HG03354 (cell line): ENCODE data around the gene SYT12.

Experiments used
- ATAC-seq: cut with Tn5 transposase; IDR thresholded peaks from one replicate; pipeline ENCODE4 v1.9.1; 2021; ENCODE audit warnings: mild to moderate bottlenecking; ENCODE audit not compliant: unreplicated experiment, poor library complexity, severe bottlenecking

The SYT12 gene

GRCh38 chr11:67026941-67027340 lies 4.0 kb downstream of the SYT12 start:
- no peak for ATAC-seq

- ATAC-seq, result peak; percentile 8
Observed at GRCh38 chr11:67027483-67027930, 4.6 kb downstream of the SYT12 start.

DNA sequence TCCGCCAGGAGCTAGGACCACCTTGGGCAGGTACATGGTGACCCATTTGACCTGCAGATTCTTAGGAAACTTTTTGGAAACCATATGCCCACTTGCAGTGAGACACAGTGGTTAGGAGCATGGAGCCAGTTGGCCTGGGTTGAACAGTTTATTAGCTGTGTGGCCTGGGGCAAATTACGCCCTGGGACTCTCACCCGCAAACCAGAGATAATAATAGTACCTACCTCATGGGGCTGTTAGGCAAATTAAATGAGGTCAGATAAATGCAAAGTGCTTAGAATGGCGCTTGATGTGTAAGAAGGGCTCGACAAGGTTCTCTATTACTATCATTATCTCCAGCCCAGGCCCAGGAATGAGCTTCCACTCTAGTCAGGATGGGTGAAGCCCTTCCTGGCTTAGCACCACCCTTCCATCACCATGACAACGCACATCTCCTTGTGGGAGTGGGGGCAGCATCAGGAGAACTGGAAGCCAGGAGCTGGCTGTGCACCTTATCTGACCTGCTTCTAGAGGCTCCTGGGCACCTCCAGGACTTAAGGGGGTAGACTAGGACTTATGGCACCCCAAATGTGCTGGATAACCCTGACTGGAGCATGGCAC lies 5.1 kb downstream of the SYT12 start:
- ATAC-seq, result peak; percentile 66

DNA sequence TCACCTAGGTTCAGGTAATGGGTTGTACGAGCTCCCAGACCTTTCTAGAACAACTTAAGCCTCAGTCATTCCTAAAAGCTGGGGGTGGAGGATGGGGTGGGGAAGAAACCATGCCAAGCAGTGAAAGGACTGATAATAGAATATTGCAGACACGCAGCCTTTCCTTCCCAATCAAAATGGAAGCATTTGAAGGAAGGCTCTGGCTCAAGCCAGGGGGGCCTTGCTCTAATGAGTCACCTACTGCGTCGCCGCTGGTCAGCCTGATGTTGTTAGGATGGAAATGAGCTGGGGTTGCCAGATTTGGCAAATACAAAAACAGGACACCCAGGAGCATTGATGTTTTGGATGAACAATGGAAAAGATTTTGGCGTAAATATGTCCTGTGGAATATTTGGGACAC lies 6.2 kb downstream of the SYT12 start:
- no peak for ATAC-seq

DNA sequence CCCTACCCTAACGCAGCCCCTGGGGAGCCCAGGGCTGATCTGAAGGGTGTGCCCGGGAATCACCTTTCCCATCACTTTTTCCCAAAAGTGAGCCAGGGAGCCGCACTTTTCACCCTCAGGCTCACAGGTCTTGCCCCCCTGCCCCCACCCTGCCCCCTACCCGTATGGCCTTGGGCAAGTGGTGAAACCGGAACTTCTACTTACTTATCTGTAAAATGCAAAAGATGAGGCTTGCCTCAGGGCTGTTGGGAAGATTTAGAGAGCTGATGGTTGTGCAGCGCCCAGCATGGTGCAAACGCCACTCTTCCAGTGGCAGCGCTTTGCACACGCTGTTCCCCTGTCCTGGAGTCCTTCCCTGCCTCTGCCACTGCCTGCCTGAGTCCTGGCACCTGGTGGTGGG lies 8.0 kb downstream of the SYT12 start:
- no peak for ATAC-seq

DNA sequence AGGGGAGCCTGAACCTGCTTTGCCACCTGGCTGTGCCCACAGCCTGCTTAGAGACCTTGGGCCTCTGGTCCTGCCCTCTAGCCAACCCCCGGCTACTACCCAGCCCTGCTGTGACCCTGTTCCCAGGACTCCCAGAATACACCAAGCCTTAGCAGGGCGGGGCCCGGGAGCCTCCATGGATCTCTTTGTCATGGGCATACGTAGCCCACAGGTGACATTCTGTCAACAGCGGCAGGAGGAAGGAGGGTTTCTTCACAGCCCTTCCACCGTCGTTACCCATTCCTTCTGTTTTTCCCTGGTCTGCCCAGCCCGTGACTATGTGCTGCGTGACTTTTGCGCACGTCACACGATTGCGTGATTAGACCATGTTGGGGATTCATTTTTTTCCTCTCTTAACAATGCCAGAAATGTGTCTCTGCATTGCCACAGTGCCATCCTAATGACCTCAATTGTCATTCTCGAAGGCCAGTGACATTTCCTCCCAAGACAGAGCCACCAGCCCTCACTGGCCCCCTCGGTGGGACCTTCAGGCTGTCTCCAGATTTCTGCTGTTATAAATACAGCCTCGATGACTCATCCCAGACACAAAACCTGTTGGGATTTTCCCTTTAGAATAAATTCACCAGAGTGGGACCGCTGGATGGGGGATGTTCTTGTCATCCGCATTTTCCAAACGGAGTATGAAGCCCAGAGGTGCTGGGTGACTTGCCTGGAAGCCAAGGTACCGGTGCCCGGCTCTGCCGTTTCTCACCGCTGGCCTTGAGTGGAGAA lies 9.0 kb downstream of the SYT12 start:
- ATAC-seq, result no peak

- ATAC-seq, result no peak
Observed at GRCh38 chr11:67032830-67033551, 10.1 kb downstream of the SYT12 start.

DNA sequence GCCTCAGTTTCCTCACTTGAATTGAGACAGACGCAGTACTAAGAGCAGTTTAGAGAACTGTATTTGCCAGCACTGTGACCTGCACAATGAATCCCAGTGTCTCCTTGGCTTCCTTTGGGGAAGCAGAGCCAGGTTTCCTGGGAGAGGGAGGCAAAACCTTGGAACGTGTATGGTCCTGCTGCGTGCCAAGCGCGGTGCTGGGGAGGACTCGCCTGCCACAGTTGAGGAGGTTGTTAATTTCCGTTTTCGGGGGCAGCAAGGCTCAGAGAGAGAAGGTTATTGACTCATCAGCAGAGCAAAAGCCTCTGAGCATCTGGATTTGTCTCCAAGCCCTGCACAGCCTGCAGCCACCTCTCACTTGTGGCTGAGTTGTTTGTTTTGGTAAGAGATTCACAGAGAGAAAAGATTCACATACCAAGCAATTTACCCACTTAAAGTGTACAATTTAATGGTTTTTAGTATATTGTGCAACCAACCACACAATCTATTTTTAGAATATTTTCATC lies 10.8 kb downstream of the SYT12 start:
- ATAC-seq, result no peak

DNA sequence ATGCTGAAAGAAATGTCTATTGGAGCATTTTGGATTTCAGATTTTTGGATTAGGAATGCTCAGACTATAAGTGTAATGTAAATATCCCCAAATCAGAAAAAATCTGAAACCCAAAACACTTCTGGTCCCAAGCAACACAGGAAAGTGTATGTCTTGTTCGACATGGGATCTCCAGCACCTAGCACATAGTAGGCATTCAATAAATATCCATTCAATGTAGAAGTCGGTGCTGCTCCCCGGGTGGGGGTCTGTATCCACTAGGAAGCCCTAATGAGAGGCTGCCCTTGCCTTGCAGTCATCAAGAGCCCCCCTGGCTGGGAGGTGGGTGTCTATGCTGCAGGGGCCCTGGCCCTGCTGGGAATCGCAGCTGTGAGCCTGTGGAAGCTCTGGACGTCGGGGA lies 11.4 kb downstream of the SYT12 start:
- no peak for ATAC-seq

DNA sequence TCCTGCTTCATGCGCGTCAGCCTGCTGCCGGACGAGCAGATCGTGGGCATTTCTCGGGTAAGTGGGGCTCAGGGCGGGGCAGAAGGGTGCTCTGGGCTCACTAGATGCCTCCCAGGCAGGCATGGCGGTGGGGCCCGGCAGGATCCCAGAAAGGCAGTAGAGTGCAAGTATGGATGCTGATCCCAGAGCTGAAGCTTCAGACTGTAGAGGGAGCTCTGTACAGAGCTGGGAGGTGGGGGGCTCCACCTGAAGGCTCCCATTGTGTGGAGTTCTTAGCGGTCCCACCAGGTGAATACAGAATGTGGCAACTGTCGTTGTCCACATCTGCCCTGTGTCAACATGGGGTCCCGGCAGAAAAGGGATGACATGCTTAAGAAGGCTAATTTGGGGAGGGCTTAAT lies 17.2 kb downstream of the SYT12 start:
- ATAC-seq, result no peak

DNA sequence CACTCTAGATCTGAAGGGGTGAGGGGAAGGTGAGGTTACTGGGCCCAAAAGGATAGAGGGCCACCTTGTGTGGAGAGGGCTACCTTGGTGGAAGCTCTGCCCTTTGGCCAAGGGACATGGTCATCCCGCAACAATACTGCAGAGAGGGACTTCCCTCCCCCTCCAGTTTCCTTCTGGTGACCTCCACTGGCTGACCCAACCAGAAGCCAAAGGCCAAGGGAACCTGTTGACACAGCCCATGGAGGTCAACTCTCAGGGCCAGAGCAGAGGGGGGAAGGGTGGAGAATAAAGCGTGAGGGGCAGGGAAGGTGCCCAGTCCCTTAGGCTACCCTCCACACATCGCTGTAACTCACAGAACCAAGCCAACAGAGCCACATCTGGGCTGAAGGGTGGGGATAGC lies 18.7 kb downstream of the SYT12 start:
- ATAC-seq, result no peak

DNA sequence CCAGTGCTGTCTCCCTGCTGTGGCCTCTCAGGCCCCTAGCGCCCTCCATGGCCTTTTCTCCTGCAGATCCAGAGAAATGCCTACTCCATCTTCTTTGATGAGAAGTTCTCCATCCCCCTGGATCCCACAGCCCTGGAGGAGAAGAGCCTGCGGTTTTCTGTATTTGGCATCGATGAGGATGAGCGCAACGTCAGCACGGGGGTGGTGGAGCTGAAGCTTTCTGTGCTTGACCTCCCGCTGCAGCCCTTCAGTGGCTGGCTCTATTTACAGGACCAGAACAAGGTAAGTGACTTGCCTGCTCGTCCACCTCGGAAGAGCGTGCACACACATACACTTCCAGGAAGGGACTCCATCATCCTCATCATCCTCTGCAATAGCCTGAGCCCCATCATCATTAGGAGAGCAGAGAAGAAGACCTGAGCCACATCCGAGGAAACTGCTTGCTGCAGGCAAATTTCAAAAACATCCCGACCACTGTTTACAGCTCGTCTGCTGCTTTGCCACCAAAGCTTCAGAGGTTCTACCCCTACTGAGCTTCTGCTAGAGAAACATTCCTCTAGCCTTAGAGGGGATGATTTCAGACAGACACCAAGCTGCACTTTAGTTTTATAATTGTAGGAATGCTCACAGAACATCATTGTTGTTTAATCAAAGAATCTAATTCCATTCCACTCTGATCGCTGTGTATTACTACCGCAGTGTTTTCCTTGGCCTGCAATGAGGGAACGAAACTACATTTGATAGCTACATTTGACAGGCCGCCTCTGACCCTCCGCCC lies 20.8 kb downstream of the SYT12 start:
- no peak for ATAC-seq

DNA sequence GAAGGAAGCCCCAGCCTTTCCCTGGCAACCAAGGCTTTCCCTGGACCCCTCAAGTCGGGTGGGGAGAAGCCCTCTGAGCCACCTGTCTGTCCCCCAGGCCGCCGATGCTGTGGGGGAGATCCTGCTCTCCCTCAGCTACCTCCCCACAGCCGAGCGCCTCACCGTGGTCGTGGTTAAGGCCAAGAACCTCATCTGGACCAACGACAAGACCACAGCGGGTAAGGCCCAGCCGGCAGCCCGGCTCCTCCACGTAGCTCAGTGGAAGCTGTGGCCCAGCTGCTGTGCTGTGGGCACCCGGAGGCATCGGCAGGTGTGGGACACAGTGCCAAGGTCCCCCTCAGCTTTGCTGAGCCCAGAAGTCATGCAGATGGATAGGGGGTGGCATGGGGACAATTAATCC lies 21.6 kb downstream of the SYT12 start:
- no peak for ATAC-seq

DNA sequence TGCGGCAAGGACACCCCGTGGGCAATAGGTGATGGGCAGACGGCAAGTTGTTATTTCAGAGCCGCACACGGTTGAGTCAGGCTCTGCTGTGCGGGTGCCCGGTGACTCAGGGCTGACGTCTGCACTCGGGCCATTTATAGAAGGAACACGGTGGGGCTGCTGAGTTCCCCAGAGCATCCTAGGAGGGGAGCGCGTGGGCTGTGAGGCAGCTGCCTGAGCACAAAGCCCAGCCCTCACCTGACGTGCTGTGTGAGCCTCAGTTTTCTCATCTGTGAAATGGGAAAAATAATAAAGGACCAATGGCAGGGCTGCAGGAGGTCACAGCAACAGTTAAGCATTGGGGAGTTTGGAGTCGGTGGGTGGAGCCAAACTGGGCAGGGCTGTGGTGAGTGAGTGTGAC lies 22.4 kb downstream of the SYT12 start:
- no peak for ATAC-seq

DNA sequence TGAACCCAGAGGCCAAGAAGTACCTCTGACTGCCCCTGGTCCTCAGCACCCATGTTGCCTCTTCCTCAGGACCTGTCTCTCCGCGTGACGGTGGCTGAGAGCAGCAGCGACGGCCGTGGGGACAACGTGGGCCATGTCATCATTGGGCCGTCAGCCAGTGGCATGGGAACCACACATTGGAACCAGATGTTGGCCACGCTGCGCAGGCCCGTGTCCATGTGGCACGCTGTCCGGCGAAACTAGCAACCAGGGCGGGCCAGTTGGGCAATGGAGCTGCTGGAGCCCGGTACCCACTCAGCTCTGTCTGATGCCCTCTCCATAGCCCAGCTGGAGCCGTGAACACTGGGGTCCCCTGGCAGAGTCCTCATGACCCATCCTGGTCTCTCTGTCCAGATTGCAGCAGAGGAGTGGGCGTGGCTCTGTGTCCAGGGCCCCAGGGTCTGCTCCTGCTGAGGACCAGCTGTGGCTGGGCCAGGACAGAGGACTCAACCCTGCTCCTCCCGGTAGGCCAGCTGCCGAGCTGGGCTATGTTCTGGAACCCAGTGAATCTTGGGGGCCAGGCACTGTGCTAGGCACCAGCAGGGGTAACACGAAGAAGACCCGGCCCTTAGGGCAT lies 25.7 kb downstream of the SYT12 start:
- ATAC-seq, result no peak

GRCh38 chr11:67050139-67050538 lies 27.2 kb downstream of the SYT12 start:
- no peak for ATAC-seq

GRCh38 chr11:67051180-67051893 lies 28.4 kb downstream of the SYT12 start:
- no peak for ATAC-seq

DNA sequence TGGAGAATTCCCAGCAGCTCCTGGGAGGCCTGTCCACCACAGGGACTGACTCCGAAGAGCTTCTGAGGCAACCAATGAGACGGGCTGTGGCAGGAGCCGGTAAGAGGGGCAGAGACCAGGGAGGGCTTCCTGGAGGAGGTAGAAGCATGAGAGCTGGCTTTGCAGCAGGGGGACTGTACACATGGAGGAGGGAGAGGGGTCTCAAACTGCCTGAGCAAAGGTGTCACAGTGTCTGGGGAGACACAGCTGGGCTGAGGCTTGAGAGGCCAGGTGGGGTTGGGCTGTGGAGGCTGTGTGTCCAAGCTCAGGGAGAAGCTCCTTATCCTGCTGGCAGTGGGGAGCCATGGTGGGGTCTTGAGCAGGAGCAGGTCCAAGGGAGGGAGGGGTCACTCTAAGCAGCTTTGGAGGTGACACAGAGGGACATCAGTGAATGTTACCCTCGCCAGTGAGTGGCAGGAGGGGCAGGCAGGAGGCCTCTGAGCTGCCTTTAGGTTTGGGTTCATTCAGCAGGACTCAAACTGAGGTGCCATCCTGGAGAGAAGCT lies 29.1 kb downstream of the SYT12 start:
- no peak for ATAC-seq

GRCh38 chr11:67052891-67053290 lies 30.0 kb downstream of the SYT12 start:
- ATAC-seq, result no peak
